Colon (tissue), 2 donors: Measurements from ENCODE around the gene DRC3.
"Not testable (repeated sequence)": the region's sequence is repeated elsewhere in the genome, so short reads cannot be mapped to it uniquely, and the experiment has no call there.

ENCODE experiments used
- FAIRE-seq: peaks from 2 replicates; lab custom pipeline; 2012; peaks lifted over from hg19 to GRCh38; lab: Jason Lieb, UNC
- donor health status: control.
- donor health status: control.

The DRC3 gene

DNA sequence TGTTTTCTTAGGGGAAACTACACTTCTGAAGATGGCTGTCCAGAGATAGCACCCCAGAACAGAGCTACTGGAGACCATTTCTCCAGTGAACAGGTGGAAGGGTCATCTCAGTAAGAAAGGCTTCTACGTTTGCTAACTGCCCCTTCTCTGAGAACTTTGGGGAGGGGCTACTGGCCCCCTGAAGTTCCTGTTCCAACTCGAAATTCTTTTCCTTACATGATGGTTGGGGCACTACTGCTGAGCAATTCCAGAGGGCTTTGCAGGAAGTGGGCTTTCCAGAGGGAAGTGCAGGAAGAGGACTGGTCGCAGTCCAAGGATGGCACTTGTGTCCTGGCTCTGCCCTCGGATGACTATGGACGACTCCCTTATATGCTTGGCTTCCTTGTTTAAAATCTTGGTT lies 31.6 kb upstream of the DRC3 start:
- no peak for FAIRE-seq

DNA sequence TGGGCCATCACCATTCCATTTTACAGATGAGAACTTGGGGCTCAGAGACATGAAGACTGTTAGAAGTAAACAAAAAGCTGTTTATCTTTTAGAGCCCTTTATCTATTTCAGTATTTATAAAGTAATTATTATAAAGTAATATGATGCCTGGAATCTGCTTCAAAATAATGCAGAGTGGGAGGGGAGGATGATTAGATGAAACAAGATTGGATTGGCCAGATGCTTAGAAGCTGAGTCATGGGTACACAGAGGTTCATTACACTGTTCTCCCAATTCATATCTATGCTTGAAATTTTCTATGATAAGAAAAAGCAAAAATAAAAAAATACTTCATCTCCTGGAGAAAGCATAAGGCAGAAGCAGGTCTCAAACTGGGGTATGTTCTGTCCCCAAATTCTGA lies 29.8 kb upstream of the DRC3 start:
- FAIRE-seq = no peak

DNA sequence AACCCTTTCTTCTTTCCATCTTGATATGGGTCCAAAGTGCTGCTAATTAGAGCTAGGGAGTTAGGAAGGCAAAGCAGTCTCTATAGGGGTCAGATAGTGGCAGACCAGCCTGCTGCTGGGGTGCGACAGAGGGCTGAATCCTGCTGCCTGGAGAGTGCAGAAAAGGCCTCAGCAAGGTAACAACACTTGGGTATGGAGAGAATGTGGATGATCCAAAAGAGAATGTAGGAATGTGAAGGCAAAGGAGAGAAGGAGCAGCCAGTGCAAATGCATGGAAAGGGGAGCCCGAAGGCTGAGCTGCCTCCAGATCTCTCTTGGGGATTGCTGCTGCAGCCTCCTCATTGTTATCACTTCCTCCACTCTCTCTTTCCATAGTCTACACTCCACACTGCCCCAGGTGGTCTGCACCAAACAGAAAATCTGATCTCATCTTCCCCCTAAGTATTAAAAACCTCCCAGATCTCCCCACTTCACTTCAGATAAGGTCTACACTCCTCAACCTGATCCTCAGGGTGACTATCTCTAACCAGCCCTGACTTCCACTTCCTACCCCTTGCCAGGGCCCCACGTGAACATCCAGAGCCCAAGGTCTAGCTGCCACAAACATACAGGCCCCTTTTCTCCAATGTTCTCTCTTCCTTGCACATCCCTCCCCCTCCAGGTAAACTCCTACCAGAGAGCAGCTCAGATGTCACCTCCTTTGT lies 29.2 kb upstream of the DRC3 start:
- no peak for FAIRE-seq

DNA sequence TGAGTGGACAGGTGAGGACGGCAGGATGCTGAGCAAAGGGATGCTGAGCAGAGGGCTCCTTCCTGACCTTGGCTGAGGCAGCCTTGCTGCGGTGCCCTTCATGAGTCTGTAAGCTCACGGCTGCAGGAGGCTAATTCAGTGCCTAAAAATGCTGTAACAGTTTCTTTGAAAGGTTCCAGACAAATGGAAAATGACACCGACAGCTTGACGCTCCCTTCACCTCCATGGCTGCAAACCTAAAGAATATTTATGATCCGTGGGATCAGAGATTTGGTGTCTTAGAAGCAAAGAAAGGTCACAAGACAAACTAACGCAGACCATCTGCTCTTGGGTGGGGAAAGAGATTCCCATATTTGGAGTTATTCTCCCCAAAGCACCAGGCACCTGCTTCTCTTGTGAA lies 28.4 kb upstream of the DRC3 start:
- no peak for FAIRE-seq

DNA sequence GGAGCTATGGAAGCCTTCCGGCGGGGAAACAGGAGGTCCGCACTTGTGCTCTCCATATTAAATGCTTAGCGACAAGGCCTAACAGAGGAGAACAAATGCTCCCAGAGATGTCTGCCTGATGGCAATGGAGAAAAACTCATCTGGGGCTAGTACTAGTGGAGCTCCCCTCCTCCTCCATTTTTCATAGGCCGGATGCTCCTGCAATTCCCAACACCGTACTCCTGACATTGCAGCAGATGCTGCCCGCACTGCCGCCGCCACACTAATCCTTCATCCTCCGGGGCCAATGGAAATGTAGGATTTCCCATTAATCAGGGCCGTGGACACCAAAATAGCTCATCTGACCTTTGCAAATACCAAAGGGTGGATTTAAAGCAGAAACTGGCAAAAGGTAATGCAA lies 27.9 kb upstream of the DRC3 start:
- no peak for FAIRE-seq

DNA sequence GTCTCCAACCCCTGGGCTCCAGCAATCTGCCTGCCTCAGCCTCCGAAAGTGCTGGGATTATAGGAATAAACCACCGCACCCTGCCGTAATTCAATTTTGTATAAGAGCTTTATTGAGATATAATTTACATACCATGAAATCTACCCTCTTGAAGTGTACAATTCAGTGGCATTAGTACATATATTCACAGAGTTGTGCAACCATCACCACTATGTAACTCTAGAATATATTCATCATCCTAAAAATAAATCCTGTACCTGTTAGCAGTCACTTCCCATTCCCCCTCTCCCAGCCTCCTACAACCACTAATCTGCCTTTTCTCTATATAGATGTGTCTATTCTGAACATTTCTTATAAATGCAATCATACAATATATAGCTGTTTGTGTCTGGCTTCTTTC lies 26.6 kb upstream of the DRC3 start:
- no peak for FAIRE-seq

DNA sequence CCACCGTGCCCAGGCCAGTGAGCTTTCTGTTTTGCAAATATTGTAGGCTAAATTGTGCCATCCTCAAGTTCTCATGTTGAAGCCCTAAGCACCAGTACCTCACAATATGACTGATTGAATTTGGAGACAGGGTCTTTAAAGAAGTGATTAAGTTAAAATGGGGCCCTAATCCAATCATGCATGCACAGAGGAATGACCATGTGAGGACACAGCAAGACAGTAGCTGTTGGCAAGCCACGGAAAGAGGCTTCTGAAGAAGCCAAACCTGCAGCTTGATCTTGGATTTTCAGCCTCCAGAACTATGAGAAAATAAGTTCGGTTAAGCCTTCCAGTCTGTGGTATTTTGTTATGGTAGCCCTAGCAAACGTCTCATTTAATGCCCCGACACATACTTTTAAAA lies 25.4 kb upstream of the DRC3 start:
- FAIRE-seq = no peak

DNA sequence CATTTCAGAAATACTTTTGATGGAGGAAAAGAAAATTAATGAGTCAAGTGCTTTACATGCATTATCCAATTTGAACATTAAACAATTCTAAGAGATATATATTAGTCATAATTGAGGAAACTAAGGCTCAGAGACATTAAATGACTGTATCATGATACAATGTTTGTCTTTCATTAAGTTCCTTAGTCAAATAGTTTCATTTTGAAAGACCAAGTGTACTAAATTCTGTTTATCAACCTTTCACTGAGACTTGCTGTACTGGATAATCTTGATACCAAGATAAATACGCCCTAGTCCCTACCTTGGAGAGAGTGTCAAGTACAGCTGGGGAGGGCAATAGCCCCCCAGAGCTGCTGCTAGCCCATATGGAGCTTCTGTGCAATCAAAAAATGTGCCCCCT lies 24.7 kb upstream of the DRC3 start:
- FAIRE-seq = no peak

DNA sequence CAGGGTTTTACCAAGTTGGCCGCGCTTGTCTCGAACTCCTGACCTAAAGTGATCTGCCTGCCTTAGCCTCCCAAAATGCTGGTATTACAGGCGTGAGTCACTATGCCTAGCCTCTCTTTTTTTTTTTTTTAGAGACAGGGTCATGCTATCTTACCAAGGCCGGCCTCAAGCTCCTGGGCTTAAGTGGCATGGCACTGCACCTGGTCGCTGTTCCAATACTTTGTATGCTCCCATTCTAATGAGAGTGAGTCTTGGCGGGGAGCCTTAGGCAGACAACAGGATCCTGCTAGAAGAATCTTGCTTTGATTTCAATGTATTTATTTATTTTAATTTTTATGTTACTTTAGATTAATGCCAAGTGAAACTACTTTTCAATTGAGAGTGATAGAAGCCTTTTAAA lies 22.3 kb upstream of the DRC3 start:
- FAIRE-seq = no peak

DNA sequence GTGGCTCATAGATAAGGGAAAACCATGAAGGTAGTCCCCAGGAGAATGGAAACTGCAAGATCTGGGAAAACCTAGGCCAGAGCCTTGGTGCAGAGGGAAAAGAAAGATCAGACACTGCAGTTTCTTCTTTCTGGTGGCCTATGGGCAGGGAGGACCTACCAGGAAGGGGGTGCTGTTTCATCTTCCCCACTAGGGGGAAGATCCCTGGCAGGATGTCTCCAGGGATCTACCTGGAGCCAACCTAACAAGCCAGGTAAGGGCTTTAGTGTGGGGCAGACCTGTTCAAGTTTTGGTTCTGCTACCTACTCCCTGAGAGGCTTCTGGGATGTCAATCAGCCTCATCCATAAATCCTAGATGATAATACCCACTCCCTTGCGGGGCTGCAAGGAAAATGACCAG lies 21.9 kb upstream of the DRC3 start:
- FAIRE-seq = no peak

DNA sequence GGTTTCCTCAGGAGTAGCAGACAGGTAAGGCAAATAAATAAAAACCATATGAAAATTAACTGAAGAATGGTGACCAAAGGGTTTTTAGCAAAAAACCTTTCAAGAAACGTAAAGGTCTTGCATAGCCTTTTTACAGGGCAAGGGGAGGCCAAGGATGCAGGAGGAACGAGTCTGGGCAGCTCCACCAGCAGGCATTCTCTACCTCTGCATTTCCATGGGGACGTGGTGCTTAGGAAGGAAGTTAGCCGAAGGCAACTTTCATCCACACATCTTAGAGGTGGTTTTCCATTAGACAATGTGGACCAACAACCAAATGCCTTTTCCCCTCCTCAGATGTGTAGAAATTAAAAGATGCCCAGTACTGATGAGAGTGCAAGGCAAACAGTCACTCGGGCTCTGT lies 21.1 kb upstream of the DRC3 start:
- FAIRE-seq = no peak

DNA sequence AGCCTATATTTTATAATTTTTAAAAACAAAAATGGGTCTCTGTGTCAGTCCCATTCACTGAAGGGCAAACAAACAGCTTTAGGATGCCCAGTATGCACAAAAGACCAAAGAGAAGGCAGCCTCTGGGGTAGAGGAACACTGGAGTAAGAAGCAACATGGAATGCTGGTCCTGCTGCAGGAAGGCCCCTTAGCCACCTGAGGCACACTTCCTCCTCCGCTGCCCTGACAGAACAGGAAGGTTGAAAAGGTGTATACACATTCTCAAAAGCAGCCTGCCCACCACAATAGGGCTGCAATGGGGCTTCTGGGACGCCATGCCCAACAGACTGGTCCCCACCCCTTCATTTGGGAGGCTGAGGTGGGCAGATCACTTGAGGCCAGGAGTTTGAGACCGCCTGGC lies 20.0 kb upstream of the DRC3 start:
- FAIRE-seq = no peak

DNA sequence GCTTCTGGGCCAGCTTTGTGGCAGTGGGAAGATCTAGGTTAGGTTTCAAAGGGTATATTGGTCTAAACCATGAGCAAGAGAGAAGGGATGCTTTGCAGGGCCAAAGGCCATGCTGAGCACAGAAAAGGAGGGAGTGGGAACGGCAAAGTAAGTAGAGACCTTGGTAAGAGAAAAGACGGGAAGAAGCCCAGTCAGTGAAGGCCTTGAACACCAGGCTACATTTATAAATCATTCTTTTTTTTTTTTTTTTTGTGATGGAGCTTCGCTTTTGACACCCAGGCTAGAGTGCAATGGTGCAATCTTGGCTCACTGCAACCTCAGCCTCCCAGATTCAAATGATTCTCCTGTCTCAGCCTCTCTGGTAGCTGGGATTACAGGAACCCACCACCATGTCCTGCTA lies 18.6 kb upstream of the DRC3 start:
- FAIRE-seq = no peak

DNA sequence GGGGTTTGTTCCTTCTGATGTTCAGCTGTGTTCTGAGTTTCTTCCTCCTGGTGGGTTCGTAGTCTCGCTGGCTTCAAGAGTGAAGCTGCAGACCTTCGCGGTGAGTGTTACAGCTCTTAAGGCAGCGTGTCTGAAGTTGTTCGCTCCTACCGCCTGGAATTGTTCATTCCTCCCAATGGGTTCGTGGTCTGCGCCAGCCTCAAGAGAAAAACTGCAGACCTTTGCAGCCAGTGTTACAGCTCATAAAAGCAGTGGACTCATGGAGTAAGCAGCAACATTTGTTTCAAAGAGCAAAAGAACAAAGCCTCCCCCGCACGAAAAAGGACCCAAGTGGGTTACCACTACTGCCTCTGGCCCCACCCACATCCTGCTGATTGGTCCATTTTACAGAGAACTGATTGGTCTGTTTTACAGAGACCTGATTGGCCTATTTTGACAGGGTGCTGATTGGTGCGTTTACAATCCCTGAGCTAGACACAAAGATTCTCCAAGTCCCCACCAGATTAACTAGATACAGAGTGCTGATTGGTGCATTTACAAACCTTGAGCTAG lies 16.8 kb upstream of the DRC3 start:
- not testable (repeated sequence) for FAIRE-seq

DNA sequence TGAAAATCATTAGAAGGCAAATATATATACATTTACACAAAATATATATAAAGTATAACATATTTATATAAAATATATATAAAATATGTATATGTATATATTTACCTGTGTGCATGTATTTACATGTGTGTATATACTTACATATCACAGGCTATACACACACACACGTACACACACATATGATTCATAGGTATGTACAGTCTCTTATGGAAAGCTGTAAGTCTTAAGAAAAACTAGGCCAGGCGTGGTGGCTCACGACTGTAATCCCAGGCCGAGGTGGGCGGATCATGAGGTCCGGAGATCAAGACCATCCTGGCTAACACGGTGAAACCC lies 15.1 kb upstream of the DRC3 start:
- FAIRE-seq = no peak

DNA sequence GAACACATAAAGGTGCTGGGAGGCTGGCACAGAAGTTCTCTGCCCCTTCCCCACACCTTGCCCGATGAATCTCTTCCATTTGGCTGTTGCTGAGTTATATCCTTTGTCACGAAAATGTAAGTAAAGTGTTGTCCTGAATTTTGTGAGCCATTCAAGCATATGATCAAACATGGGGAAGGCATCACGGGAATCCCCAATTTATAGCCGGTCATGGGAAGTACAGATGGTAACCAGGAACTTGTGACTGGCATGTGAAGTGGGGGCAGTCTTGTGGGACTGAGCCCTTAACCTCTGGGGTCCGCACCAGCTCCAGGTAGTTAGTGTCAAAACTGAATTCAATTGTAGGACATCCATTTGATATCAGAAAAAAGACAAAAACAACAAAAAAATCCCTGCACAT lies 13.7 kb upstream of the DRC3 start:
- FAIRE-seq = no peak

DNA sequence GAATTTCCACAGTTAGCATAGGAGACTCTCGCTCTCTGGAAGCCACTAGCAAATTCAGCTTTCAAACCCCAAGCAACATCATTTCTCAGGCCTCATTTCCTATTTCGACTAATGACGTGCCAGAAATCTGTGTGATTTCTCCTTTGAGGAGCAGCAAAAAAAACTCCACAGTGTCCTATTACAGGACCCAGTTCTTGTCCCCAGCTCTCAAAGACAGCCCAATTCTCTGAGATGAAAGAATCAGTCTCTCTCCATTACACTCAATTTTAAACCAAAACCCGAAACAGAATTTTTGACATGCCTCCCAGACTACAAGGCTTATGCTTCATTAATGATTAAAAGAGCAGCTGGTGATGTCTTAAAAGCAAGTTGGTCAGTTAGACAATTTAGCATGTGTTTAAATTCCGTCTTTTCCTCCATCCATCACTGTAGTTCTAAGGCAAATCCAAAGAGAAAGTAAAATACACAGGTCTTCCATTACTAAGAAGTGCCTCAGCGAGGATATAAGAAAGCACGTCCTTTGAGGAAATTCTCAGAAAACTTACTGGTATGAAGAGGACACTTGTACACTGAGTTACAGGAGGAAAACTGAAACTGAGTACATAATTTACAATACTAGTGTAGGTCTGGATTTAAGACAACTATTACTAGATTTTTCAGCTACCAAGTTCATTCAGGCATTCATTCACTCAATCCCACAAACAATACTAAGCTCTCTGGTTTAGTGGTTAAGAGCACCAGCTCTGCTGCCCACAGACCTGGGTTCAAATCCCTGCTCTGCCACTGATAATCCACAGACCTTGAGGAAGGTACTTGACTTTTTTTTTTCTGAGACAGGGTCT lies 12.9 kb upstream of the DRC3 start:
- FAIRE-seq = no peak

DNA sequence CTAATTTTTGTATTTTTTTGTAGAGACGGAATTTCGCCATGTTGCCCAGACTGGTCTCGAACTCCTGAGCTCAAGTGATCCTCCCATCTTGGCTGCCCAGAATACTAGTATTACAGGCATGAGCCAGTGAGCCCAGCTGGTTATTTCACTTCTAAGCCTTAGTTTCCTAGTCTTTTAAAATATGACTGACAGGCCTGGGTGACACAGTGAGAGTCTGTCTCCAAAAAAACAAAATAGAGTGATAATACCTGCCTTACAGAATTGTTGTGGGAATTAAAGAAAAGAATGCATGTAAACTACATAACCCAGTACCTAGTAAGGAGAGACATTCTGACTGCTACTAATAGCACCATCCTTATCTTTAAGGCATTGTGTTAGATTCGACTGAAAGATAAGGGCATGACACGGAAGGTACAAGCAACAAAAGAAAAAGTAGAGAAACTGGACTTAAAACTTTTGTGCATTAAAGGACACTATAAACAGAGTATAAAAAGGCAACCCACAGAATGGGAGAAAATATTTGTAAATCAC lies 12.1 kb upstream of the DRC3 start:
- FAIRE-seq = no peak

DNA sequence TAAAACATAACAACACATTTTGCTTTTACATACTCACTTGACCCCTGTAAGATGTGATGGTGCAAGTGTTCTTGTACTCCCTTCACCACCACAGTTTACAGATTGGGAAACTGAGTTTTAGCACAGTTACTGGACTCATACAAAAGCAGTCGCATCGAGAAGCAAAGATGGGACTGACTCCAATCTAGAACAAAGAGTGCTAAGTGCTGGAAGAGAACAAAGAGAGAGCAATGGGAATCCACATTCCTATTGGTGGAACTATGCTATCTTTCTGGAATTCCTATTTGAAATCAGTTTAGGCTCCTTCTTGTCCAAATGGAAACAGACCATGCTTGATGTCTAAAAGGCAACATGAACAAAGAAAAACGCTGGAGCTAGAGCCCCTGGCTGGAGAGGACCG lies 9.6 kb upstream of the DRC3 start:
- FAIRE-seq = no peak

DNA sequence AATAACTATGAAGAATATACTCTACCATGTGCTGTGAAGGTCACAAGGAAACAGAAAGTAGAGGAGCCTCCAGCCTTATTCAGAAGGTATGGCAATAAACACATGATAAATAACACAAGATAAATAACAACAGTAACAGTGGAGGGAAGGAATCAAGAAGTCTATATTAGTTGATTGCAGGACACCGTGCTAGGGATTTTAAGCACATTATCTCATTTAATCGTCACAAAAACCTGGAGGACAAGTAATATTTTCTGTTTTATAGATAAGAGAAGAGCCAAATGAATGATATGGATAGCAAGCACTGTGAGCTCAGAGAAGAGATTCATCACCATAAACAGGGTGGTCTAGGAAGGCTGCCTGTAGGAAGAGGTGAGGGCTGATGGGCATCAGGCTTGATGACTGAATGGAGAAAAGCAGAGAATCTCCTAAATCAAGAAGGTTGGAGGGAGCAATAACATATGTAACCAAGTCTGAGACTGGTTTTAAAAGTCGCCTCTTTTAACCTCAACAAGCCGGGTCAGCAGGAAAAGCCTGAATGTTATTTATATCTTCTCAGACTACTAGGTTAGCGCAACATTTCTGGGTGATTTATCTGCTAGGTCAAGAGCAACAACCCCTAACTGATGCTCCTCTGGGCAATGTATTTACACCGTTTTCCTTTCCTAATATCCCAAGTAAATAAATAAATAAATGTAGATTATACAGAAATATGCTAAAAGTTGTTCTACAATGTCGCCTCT lies 8.8 kb upstream of the DRC3 start:
- no peak for FAIRE-seq

DNA sequence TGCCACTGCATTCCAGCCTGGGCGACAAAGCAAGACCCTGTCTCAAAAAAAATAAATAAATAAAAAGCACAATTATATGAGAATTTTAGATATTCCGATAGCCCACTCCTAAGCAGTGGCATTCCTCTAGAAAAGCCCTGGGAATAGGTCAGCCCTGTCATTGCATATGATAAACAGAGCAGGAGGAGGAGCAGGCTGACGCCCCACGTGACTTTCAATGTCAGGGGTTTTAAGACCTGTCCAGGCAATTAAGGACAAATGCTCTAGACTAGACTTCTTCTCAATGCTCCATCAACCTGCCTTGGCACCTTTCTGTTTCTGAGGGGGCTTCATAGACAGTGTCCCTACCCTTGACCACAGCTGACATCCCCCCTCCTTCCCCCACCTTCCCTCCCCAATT lies 8.0 kb upstream of the DRC3 start:
- FAIRE-seq = no peak

DNA sequence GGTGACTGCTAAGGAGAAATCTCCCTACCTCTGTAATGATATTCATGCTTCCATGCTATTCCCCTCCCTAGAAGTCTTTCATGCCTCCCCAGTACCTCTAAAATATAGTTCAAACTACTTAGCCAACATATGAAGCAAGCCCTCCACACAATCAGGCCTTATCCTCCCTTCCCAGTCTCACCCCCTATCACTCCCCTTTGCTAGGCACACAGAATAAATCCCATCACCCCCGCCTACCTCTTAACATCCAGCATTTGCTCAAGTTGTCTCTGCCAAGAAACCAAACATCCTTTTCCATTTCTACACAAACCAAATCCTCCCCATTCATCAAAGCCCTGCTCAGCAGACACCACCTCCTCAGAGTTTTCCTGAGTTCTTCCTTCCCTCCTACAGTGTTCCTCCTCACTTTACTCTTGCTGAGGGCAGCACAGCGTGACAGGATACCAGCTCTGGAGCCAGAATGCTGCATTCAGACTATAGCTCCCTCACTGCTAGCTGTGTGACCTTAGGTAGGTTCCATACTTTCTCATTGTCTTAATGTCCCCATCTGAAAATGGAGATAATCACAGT lies 7.4 kb upstream of the DRC3 start:
- FAIRE-seq = no peak

DNA sequence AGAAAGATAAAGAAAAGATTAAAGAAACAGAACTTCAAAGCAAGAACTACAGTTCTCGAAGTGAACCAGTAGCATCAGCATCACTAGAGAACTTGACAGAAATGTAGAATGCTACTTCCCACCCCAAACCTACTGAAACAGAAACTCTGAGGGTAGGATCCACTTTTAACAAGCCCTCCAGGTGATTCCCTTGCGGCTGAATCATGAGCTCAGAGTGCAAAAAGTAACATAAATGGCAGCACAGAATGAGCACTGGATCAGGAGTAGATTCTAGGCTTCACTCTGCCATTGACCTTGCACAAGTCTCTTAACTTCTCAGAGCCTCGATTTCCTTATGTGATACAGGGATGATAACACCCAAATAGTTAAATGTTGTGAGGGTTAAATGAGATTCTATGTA lies 6.3 kb upstream of the DRC3 start:
- no peak for FAIRE-seq
